CD1c-positive myeloid dendritic cell (primary cell): ENCODE results near the gene S100A8.
"Not testable (repeated sequence)": the region's sequence is repeated elsewhere in the genome, so short reads cannot be mapped to it uniquely, and the experiment has no call there.

ENCODE experiments used
- DNase-seq: peaks from one replicate; pipeline ENCODE4 v3.0.0-alpha.2; 2016; ENCODE audit errors: extremely low spot score

Gene S100A8

GRCh38 chr1:153390938-153391710, at the start of gene S100A8:
S100A8 (minus strand) TSS chr1:153391073; CDS start chr1:153390535, 538 bp downstream.
- DNase-seq: peak; percentile 58

GRCh38 chr1:153439273-153439672, 48.4 kb upstream of the S100A8 start:
- DNase-seq: no peak

GRCh38 chr1:153438599-153438998, 47.7 kb upstream of the S100A8 start:
- DNase-seq: no peak

- DNase-seq: no peak
Observed at GRCh38 chr1:153437236-153437635, 46.4 kb upstream of the S100A8 start.

- DNase-seq: no peak
Observed at GRCh38 chr1:153434746-153435455, 44.0 kb upstream of the S100A8 start.

GRCh38 chr1:153432874-153433681, 42.2 kb upstream of the S100A8 start:
- DNase-seq: no peak

- no peak for DNase-seq
Observed at GRCh38 chr1:153431928-153432327, 41.1 kb upstream of the S100A8 start.

- DNase-seq: no peak
Observed at GRCh38 chr1:153431427-153431826, 40.6 kb upstream of the S100A8 start.

- no peak for DNase-seq
Observed at GRCh38 chr1:153431002-153431401, 40.1 kb upstream of the S100A8 start.

GRCh38 chr1:153430561-153430960, 39.7 kb upstream of the S100A8 start:
- no peak for DNase-seq

- no peak for DNase-seq
Observed at GRCh38 chr1:153430166-153430553, 39.3 kb upstream of the S100A8 start.

GRCh38 chr1:153429266-153430165, 38.6 kb upstream of the S100A8 start:
- DNase-seq: no peak

GRCh38 chr1:153428791-153429190, 37.9 kb upstream of the S100A8 start:
- no peak for DNase-seq

GRCh38 chr1:153428073-153428638, 37.3 kb upstream of the S100A8 start:
- DNase-seq: no peak

GRCh38 chr1:153426809-153427208, 35.9 kb upstream of the S100A8 start:
- no peak for DNase-seq

GRCh38 chr1:153422450-153423068, 31.7 kb upstream of the S100A8 start:
- DNase-seq: peak; percentile 74

- DNase-seq: no peak
Observed at GRCh38 chr1:153420306-153420705, 29.4 kb upstream of the S100A8 start.

GRCh38 chr1:153419436-153419793, 28.5 kb upstream of the S100A8 start:
- DNase-seq: not testable (repeated sequence)

- DNase-seq: not testable (repeated sequence)
Observed at GRCh38 chr1:153418758-153419435, 28.0 kb upstream of the S100A8 start.
